Measurements from ENCODE around the gene SLC34A1.

The SLC34A1 gene

DNA sequence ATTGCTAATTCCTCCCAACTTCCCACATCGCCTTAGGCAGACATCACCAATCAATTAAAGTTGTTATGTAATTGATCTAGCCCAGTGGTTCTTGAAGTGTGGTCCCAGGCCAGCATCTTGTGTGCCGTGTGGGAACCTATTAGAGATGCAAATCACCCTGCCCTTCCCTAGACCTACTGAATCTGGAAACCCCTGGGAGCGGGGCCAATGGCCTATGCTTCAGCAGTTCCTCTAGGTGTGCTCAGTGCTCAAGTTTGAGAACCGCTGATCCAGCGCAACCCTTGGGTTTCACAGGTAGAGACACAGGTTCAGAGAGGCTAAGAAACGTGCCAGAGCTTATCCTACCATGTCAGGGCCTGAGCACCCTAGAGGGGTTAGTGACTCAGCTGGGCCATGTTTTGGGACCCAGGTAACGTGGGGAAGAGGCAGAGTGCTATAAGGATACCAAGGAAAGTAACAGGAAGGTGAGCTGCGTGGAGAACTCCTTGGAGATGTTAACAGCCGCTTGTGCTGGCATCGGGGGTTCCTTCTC, 4.4 kb downstream of the SLC34A1 start:
- DNase-seq (ENCODE audit: low read depth): no peak

DNA sequence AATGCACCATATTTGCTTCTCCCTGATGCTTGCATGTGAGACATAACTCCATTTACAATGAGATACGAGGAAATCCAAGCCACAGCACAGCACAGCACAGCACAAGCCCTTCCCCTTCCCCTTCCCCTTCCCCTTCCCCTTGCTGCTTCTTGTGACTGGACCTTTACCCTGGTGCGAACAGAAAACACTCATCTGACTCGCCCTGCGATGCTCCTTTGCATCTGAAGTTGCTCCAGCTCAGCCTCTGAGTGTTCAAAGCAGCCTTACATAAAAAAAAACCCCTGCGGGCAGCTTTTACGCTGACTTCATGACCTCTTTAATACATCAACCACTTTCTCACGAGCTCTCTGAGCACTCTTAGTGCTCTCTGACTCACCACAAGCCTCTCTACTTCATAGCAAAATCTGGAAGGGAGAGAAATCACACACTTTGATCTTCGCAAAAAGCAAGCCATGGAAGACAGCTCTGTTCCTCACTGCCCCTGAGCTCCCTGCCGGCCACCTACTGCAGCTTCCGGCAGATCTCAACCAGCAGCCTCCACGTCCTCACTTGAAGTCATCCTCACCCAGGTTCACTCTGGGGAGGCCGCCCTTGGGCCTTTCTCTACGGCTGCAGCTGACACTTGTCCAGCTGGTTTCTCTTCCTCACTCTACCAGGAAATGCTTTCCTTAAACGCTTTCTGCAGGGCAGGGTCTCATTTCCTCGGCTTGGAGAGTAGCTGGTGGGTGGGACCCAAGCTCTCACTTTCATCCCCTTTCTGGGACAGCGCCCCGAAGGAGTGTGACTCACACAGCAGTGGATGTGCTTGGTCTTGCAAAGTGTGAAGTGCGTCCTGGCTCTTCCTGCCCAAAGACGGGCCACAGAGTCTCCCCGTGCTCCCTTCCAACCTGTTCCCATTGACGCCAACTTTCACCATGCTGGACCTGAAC, 5.3 kb downstream of the SLC34A1 start:
- DNase-seq (ENCODE audit: low read depth): peak; percentile 7

DNA sequence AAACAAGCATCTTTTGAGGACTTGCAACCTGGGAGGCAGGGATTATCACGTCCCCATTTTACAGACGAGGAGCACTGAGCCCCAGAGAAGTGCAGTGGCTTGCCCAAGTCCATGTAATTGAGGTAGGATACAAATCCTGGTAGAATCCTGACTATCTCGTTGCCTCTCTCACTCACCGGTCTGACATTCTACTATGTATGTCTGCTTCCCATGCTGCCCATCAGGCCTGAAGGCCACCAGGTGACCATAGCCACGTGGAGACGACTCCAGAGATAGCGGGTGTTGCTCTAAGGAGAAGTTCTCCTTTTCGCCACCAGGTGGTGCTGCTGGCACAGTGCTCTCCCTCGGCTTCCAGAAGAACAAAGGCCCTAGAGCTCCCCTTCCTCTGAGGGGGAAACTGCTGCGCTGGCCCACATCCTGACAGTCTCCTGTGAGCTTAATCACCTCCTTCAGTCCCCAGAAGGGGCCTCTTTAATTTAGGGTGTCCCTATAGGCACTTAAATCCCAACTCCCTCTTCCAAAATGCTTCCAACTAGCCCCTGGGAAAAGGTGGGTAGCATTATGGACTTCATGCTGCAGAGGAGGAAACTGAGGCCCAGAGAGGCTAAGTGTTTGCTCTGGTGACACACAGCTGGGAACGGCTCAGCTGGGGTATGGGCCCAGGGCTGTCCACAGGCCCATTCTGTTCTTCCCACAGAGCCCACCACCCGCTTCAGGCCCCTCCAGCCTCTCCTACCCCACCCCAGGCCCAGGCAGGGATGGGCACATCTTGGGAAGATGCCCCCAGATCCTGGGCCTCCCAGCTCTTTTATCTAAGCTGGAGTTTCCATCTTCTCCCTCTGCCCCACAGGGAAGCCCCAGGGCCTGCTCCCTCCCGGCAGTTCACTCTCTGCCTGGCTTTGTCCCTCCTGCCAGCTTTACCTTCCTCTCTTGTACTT, 6.4 kb downstream of the SLC34A1 start:
- DNase-seq (ENCODE audit: low read depth): peak; percentile 24

DNA sequence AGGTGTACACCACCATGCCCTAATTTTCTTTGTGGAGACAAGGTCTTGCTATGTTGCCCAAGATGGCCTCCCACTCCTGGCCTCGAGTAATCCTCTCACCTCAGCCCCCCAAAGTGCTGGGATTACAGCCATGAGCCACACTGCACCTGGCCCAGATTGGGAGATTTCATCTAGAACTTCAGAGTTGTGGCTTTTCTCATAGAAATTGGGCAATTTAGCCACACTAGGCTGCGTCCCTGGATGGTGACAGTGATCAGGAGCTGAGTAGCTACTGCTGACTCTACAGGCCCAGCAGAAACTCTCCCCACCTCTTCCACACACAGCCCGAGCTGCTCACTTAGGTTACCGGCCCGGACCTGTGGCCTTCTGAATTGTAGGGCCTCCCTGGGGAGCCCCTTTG, 8.5 kb downstream of the SLC34A1 start:
- DNase-seq (ENCODE audit: low read depth): no peak

DNA sequence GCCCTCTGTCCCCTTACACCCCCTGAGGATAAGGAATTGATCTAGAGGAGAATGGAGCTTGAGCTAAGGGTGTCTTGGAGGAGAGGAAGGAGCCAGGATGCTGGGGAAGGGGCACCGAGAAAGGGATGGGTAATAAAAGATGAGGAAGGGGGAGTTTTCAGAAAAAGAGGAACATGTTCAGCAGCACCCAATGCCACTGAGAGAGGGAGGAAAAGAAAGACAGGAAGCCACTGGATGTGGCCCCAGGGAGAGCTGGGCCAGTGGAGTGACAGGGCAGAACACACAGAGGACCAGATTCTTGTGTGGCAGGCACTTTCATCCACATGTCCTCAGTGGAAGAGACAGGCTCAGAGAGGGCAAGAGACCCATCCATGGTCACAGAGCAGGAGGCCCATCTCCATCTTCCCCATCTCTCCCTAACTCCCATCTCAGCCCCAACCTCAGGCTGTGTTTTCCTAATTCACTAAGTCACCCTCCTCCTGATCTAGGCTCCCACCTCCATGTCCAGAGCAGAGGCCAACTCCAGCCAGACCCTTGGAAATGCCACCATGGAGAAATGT, 9.1 kb downstream of the SLC34A1 start:
- DNase-seq (ENCODE audit: low read depth): no peak

DNA sequence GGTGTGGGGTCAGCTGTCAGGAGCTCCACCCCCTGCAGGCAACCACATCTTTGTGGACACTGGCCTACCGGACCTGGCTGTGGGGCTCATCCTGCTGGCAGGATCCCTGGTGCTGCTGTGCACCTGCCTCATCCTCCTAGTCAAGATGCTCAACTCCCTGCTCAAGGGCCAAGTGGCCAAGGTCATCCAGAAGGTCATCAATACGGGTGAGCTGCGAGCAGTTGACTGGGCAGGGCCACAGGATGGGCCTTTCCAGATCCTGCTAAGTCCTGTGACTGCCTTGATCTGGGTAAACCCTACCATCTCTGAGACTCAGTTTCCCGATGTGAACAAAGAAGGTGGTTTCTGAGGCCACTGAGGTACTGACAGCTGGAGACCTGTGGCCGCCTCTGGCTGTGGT, 9.8 kb downstream of the SLC34A1 start:
- no peak for DNase-seq (ENCODE audit: low read depth)

DNA sequence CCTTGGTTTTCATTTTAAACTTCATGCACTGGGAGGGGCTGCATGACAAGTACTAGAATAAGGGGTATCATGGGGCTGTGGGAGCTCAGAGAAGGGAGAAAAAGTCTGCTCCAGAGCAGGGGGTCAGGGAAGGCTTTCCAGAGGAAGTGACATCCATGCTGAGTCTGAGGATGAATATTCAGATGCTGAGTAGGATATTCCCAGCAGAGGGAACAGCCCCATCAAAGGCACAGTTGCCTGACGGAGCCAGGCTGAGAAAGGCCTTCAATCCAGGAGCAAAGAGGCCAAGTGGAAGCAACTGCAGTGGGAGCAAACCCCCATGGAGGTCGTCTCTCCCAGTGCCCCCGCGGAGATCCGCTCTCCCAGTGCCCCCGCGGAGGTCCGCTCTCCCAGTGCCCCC, 11.8 kb downstream of the SLC34A1 start:
- no peak for DNase-seq (ENCODE audit: low read depth)

DNA sequence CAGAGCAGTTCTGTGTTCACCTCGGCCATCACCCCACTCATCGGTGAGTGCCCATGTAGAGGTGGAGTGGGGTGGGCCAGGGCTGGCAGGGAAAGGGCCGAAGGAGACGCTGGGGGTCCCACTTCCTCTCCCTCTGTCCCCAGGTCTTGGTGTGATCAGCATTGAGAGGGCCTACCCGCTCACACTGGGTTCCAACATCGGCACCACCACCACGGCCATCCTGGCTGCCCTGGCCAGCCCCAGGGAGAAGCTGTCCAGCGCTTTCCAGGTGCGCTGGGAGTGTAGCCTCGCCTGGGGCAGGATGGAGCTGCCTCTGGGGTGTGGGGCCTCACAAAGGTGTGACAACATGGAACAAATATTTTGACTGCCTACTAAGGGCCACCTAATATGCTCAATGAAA, 12.6 kb downstream of the SLC34A1 start:
- no peak for DNase-seq (ENCODE audit: low read depth)

DNA sequence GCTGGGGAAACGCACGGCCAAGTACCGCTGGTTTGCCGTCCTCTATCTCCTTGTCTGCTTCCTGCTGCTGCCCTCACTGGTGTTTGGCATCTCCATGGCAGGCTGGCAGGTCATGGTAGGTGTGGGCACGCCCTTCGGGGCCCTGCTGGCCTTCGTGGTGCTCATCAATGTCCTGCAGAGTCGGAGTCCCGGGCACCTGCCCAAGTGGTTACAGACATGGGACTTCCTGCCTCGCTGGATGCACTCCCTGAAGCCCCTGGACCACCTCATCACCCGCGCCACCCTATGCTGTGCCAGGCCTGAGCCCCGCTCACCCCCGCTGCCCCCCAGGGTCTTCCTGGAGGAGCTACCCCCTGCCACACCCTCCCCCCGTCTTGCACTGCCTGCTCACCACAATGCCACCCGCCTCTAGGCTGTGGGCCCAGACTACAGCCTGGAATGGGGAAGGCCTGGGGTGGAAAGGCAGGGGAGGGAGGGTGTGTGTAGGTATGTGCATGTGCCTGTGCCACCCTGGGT, 13.7 kb downstream of the SLC34A1 start:
- no peak for DNase-seq (ENCODE audit: low read depth)

DNA sequence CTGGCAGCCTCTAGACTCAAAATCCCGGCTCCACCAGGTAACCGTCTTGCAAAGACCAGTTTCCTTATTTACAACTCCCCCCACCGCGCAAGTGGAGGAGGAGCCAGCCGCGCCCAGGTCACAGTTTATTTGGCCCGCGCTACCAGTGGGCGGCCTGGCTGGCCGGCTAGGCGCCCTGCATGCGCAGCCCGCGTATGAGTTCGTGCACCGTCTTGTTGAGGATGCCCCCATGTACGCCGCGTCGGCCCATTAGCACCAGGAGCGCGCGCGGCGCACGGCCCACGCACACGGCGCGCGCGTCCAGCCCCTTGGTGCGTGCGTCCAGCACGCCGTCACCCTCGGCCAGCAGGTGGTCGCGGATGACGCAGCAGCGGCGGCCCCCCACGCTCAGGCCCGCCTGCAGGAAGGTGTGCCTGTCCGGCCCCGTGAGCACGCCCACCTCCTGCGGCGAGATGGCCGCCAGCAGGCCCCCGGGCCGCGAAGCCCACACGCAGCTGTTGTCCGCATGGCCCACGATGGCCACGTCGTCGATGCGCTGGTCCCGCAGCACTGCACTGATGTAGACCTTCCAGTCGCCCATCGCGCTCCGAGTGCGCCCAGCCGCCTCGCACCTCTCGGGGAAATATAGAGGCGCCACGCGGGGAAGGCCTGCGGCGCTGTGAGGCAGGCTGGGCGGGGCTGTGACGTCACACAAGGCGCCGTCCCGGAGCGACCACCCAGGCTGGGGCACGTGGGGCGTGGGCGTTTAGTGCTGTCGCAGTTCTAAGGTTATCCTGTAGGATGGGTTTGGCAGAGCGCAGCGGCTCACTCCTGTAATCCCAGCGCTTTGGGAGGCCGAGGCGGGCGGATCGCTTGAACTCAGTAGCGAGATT, 16.0 kb downstream of the SLC34A1 start, which contains the start of gene PFN3:
TSS of gene PFN3 (minus strand) at position 665 of the 872 bp plus-strand sequence. CDS start at position 580, 85 bp downstream.
- no peak for DNase-seq (ENCODE audit: low read depth)

DNA sequence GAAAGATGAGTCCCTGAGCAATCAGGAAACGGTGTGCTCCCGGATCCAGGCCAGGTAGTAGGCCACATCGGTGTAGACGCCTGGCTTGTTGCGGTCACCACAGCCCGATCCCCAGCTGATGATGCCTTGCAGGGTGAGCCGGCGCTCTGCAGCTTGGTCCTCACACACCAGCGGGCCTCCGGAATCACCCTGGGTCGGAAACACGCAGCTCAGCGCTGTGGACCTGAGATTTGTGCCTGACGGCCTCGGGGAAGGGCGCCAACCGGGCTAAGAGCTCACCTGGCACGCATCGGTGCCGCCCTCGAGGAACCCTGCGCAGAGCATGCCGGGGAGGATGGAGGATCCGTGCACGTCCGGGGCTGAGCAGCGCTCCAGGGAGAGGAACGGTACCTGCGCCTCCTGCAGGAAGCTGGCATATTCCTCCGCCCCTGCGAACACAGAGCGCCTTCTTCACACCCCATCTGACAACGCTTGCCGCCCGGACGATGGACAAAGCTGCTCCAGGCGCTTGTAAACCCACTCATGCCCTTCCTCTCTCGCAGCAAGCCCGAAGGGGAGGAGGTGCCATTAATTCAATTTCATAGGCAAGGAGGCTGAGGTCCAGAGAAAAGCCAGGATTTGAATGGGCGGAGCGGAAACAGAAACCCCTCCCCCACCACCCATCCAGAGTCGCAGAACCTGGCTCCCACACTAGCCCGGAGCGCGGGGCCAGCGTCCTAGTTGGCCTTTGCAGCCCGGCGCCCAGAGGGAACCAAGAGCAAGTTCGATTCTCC, 18.2 kb downstream of the SLC34A1 start:
- no peak for DNase-seq (ENCODE audit: low read depth)

DNA sequence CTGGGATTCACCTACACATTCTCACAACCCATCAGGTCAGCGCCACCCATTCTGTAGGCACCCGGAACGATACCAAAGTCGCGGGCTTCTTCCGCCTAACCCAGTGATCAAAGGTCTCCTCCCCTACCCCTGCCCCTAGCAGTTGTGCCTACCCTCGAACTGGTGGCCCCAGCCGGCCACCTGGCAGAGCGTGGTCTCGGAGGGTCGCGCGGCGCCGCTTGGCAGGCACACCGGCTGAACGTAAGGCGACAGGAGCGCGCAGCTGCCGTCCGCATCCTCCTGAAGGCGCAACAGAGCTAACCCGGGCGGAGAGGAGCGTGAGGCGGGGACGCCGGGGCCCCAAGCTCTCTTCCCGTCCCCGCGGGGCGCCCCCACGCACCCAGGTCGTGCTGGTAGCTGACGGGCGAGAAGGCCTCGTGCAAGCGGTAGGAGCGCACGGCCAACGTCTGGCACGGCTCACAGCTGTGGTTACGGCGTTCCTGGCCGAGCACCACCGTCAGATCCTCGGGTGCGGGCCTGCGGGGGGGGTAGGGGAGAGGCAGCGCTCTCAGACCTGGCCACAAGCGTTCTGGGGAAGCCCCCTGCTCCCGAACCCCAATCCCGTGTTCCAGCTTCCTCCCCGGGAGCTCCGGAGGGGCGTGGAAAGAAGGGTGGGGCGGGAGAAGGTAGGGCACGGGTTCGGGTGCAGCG, 19.0 kb downstream of the SLC34A1 start:
- no peak for DNase-seq (ENCODE audit: low read depth)

DNA sequence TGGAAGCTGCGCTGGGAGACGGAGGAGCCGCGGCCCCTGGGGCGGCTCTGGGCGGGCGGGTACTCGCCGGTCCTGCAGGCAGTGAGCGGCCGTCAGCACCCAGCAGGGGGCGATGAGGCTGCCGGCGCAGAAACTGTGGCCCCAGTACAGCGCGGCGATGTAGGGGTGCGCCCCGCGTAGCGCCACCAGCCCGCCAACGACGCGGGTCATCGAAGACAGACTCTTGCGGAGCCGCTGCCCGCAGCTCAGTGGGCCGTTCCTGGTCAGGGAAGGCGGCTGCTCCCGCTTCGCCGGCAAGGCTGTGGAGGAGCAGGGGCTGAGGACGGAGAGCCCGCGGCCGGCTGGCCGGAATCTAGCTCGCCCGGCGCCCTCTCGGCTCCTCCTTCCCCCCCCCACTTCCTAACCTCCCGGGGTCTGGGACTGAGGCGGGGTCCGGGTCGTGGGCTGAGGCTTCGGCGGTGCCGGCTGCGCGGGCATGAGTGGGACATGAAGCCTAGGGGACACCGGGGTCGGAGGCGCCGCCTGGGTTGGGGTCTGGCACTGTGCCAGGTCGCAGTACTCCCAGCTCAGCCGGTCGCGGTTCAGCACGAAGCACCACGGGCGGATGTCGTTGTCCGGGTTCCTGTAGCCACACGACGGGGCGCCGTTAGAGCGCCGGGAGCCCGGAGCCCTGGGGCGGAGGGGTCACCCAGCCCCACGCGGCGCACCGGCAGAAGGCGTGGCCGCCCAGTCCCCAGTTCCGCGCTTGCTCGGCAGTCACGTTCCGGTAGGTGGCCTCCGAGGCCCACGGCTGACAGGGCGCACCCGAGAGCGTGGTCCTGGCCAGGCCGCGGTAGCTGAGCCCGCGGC, 19.8 kb downstream of the SLC34A1 start:
- DNase-seq (ENCODE audit: low read depth): no peak

DNA sequence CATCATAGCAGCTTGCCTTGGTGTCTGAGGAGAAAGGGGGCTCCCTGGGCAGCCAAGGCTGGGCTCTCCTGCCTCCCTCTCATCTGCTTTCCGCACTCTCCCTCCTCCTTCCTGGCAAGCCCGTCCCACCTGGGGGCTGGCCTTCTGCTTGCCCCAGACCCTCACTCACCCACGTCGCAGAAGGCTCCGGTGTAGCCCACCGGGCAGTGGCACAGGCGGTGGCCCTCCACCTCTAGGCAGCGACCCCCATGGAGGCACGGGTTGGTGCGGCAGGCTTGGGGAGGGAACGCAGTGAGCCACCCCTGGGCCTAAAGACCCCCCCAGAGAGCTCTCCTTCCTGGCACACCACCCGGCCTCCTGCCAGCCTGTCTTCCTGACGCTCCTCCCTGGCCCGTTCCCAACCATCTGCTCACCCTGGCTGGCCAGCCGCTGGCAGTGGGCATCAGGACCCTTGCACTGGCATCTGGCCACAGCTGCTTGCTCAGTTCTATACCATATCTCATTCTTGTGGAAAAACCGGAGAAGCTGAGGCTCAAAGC, 20.5 kb downstream of the SLC34A1 start:
- DNase-seq (ENCODE audit: low read depth): no peak

DNA sequence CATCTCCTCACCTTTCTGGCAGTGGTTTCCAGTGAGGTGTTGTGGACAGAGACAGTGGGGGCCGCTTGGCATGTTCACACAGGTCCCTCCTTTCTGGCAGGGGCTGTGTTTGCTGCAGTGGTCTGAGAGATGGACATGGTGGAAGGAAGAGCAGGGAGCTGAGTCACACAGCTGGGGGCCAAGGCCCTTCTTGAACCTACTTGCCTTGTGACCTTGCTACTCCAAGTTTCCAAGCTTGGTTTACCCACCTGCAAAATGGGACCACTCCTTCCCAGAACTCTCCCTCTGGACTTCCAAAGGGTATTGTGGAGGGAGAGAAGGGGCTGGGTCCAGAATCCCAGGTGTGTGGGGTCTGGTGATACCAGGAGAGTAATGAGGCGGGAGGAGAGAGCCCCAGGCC, 21.1 kb downstream of the SLC34A1 start:
- no peak for DNase-seq (ENCODE audit: low read depth)

DNA sequence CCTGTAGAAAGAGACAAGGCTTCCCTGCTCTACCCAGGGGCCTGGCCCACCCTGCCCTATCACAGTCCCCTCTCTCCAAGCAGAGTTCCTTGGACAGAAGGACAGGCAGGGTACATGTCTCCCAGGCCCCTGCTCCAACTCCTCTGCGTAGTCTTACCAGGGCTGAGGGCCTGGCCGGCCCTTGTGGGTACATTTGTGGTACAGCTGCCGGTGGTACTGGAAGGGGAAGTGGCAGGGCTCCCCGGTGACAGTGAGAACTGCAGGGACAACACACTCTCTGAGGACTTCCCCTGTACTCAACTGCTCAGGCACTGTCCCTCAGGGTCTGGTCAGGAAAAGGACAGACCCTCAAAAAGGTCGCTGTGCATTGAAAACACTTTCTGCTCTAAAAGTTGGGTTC, 21.6 kb downstream of the SLC34A1 start:
- no peak for DNase-seq (ENCODE audit: low read depth)

DNA sequence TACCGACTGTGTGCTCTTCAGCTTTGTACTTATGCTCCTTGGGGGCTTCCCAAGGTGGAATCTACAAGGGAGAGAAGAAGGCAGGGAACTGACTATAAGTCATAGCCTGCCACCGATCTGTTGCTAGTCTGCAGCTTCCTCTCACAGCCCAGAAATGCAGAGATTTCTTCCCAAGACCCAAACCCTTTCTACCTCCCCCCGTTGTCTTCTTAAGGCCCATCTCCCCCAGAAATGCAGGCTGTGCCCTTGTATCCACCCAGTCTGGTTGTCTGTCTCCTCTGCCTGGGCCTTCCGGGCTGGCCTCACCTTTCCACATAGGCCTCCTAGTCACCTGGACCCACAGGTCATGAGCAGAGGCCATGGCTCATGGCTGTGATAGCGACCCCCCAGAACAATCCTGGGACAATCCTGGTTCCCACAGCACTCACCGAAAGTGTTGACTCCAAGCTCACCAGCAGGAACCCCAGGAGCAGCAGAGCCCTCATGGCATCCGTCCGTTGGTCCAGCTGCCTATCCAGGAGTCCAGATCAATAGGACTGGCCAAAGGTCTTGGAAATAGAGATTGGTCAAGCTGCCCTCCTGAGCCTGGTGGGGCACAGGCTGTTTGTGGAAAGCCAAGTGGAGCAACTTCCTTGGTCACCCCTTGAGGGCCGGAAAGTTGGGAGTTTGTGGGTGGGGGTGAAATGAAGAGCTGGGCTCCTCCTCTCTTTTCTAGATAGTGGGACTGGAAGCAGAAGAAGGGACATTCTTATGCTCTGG, 25.0 kb downstream of the SLC34A1 start, which contains the start of gene F12:
TSS of gene F12 (minus strand) at position 522 of the 759 bp plus-strand sequence. CDS start at position 485, 37 bp downstream.
- DNase-seq (ENCODE audit: low read depth): no peak

Data from HS-27A (cell line).